A673 (cell line): ENCODE measurements around the gene STKLD1.

Experiments
- EZH2 ChIP-seq: fragments of 200-600 bp; sonication (generic); IDR thresholded peaks from 2 replicates; pipeline ENCODE4 v1.6.1; 2017; ENCODE audit warnings: borderline replicate concordance, low read depth, mild to moderate bottlenecking, mixed read lengths, antibody characterized with exemption, low read length; ENCODE audit not compliant: poor library complexity, severe bottlenecking
- TF ChIP-seq, protein P1 (sequence below): fragments of 300-800, 200-600 bp; sonication (generic); conservative IDR thresholded peaks from 2 replicates; pipeline ENCODE4 v1.5.1; 2017; ENCODE audit warnings: low read depth, mild to moderate bottlenecking, antibody characterized with exemption, low read length, moderate library complexity, mixed read lengths

DNA sequence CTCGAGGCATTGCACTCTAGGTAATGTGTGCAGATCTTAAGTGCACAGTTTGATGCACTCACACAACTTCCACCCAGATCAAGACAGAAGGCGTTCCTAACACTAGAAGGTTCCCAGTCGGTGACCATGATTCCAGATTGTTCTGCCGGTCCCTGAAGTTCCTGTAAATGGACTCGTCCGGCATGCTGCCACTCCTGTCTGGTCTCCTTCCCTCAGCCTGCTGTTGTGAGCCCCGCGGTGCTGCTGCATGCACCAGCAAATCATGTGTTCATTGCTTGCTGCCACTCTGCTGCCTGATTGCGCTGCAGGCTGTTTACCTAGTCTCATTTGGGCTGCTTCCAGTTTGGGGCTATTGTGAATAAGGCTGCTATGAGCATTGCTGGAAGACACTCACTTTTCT is 11.5 kb downstream of the STKLD1 start:
- no peak for TF ChIP-seq EZH2
- TF ChIP-seq, protein P1, sequence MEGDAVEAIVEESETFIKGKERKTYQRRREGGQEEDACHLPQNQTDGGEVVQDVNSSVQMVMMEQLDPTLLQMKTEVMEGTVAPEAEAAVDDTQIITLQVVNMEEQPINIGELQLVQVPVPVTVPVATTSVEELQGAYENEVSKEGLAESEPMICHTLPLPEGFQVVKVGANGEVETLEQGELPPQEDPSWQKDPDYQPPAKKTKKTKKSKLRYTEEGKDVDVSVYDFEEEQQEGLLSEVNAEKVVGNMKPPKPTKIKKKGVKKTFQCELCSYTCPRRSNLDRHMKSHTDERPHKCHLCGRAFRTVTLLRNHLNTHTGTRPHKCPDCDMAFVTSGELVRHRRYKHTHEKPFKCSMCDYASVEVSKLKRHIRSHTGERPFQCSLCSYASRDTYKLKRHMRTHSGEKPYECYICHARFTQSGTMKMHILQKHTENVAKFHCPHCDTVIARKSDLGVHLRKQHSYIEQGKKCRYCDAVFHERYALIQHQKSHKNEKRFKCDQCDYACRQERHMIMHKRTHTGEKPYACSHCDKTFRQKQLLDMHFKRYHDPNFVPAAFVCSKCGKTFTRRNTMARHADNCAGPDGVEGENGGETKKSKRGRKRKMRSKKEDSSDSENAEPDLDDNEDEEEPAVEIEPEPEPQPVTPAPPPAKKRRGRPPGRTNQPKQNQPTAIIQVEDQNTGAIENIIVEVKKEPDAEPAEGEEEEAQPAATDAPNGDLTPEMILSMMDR: no peak
